Mucosa of rectum (tissue), 2 donors: ENCODE results near the gene RINL.
"Not testable (repeated sequence)": the region's sequence is repeated elsewhere in the genome, so short reads cannot be mapped to it uniquely, and the experiment has no call there.

Experiments
- H3K27ac ChIP-seq, 2 donors: one replicate each; pipeline ENCODE4 v1.7.0; 2013; ENCODE audit warnings: inconsistent platforms in 2 of 2, low read depth in 2 of 2, low read length in 2 of 2
- H3K27me3 ChIP-seq, 2 donors: one replicate each; pipeline ENCODE4 v1.7.0; 2013; ENCODE audit warnings: low read length in 2 of 2; ENCODE audit not compliant: control insufficient read depth in 2 of 2, insufficient read depth in 2 of 2
- H3K36me3 ChIP-seq, 2 donors: one replicate each; pipeline ENCODE4 v1.7.0; 2013; ENCODE audit warnings: low read length in 2 of 2; ENCODE audit not compliant: control insufficient read depth in 2 of 2, insufficient read depth in 2 of 2
- H3K4me1 ChIP-seq, 2 donors: one replicate each; pipeline ENCODE4 v1.7.0; 2013; ENCODE audit warnings: low read length in 2 of 2, mild to moderate bottlenecking in 1 of 2; ENCODE audit not compliant: control insufficient read depth in 2 of 2, insufficient read depth in 2 of 2
- H3K4me3 ChIP-seq, 2 donors: one replicate each; pipeline ENCODE4 v1.7.0; 2013; ENCODE audit warnings: low read length in 2 of 2
- H3K9ac ChIP-seq, 2 donors: one replicate each; pipeline ENCODE4 v1.7.0; 2013; ENCODE audit warnings: low read length in 2 of 2, low read depth in 1 of 2, mild to moderate bottlenecking in 1 of 2
- H3K9me3 ChIP-seq, 2 donors: one replicate each; pipeline ENCODE4 v1.7.0; 2013; ENCODE audit warnings: low read length in 2 of 2; ENCODE audit not compliant: control insufficient read depth in 2 of 2
- donor health status: healthy.
- donor health status: Normal muscosa, but diverticular disease.

The RINL gene

DNA sequence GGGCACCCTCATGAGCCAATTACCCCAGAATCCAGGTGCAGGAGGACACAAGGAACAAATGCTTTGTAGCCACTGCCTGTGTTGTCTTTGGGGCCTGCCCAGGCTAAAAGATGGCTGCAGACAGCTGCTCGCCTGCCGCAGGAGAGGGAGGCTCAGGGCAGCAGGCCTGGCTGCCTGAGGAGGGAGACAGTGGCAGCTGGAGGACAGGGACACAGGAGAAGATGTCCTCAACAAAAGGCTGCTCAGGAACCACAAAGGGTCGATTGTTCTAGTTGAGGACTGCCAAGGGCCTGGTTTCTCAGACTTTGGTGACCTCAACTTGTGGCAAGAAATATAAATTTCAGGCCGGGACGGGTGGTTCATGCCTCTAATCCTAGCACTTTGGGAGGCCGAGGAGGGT lies 13.7 kb upstream of the RINL start:
- Histone ChIP-seq H3K27ac (no peak overlapping the region), H3K36me3 (peaks cover 15 to 26% of the 10 kb centered on the region in 2 donors), H3K27me3 (no peaks in the 10 kb centered on the region), H3K4me3 (no peak overlapping the region), H3K9me3 (no peaks in the 10 kb centered on the region), H3K4me1 (no peaks in the 10 kb centered on the region), H3K9ac (no peak overlapping the region)

DNA sequence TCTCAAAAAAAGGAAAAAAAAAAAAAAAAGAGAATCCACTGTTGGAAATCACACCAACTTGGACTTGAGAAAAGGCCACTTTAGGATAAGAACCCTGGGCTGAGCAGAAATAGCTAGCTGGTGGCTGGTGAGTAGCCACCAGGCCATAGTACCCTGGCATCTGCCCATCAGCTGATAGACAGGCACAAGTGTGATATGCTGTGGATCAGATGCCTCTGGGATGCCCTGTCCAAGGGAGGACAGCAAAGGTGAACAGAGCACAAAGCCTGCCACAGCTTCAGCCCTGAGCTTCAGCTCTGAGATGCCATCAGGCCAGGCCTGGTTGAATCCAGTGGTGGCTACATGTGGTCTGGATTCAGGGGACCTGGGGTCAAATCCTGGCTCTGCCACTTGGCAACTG lies 12.6 kb upstream of the RINL start:
- no peak overlapping the region for H3K27ac ChIP-seq
- peaks cover 15 to 29% of the 10 kb centered on the region in 2 donors for H3K36me3 ChIP-seq
- H3K9ac ChIP-seq, result no peak overlapping the region
- no peaks in the 10 kb centered on the region for H3K9me3 ChIP-seq
- no peak overlapping the region for H3K4me3 ChIP-seq
- H3K27me3 ChIP-seq, result no peaks in the 10 kb centered on the region
- no peaks in the 10 kb centered on the region for H3K4me1 ChIP-seq

DNA sequence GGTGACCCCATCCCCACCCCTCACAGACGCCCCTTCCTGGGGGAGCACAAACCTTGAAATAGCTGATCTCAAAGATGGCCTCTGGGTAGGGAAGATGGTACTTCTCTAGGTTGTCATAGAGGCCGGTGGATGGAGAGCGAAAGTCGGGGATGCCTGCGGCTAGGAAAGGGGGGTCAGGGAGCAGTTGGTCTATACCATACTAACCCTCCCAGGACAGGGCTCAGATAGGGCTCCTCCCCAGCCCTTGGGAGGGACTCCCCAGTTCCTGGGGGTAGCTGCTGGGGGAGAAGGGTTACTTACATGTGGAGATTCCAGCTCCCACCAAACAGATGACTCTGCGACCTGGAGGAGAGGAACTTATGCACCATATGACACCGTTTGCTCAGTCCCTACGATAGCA lies 11.7 kb upstream of the RINL start:
- Histone ChIP-seq H3K9ac (no peak overlapping the region), H3K4me3 (no peak overlapping the region), H3K4me1 (no peaks in the 10 kb centered on the region), H3K9me3 (no peaks in the 10 kb centered on the region), H3K27me3 (no peaks in the 10 kb centered on the region), H3K36me3 (peaks cover 15 to 31% of the 10 kb centered on the region in 2 donors), H3K27ac (no peak overlapping the region)

DNA sequence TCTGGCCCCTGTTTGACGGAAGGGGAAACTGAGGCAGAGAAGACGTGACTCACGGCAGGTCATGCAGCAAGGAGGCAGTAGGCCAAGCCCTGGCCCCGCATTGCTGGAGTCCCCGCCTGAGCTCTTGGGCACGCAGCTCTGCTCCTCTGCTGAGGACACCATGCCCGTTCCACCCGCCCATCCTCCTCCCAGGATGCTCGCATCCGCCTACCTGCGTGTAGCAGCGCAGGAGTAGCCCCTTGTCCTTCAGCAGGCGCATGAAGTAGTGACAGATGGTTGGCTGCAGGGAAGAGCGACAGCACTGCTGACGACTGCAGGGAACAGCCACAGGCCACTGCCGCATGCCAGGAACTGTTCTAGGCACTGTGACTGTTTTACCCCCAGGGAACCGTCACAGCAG lies 10.8 kb upstream of the RINL start:
- no peaks in the 10 kb centered on the region for H3K27me3 ChIP-seq
- H3K9me3 ChIP-seq, result no peaks in the 10 kb centered on the region
- H3K36me3 ChIP-seq, result peaks cover 15 to 31% of the 10 kb centered on the region in 2 donors
- H3K4me1 ChIP-seq, result no peaks in the 10 kb centered on the region
- no peak overlapping the region for H3K27ac ChIP-seq
- no peak overlapping the region for H3K9ac ChIP-seq
- no peak overlapping the region for H3K4me3 ChIP-seq

DNA sequence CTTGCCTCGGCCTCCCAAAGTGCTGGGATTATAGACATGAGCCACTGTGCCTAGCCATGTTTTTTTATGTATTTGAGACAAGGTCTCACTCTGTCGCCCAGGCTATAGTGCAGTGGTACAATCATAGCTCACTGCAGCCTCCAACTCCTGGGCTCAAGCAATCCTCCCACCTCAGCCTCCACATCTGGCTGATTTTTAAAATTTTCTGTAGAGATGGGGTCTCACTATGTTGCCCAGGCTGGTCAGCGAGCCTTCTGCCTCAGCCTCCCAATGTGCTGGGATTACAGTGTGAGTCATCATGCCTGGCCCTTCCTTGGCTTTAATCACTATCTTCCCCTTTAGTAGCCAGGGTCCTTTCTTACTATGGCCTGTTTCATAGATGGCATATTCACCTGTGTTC lies 6.6 kb upstream of the RINL start:
- not testable (repeated sequence) for H3K4me1 ChIP-seq, H3K27me3 ChIP-seq, H3K9me3 ChIP-seq, H3K4me3 ChIP-seq, H3K27ac ChIP-seq, H3K9ac ChIP-seq
- peaks cover 11 to 21% of the 10 kb centered on the region in 2 donors for H3K36me3 ChIP-seq

DNA sequence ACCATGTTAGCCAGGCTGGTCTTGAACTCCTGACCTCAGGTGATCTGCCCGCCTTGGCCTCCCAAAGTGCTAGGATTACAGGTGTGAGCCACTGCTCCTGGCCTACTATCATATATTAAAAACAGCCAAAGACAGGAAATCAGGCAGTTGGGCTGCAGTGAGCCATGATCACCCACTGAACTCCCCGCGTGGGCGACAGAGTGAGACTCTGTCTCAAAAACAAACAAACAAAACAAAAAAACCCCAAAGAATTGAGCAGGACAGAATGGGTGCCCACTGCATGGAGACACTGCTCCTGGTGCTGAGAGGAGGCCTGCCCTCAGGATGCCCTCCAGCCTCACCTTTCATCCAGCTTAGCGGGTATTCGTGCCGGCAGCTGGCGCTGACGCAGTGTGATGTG lies 5.2 kb upstream of the RINL start:
- H3K27ac ChIP-seq, result no peak overlapping the region
- H3K36me3 ChIP-seq, result peaks cover 1 to 9% of the 10 kb centered on the region in 2 donors
- H3K4me3 ChIP-seq, result no peak overlapping the region
- no peak overlapping the region for H3K9ac ChIP-seq
- H3K4me1 ChIP-seq, result peaks cover 5 to 13% of the 10 kb centered on the region in 2 donors
- H3K27me3 ChIP-seq, result no peaks in the 10 kb centered on the region
- H3K9me3 ChIP-seq, result no peaks in the 10 kb centered on the region

DNA sequence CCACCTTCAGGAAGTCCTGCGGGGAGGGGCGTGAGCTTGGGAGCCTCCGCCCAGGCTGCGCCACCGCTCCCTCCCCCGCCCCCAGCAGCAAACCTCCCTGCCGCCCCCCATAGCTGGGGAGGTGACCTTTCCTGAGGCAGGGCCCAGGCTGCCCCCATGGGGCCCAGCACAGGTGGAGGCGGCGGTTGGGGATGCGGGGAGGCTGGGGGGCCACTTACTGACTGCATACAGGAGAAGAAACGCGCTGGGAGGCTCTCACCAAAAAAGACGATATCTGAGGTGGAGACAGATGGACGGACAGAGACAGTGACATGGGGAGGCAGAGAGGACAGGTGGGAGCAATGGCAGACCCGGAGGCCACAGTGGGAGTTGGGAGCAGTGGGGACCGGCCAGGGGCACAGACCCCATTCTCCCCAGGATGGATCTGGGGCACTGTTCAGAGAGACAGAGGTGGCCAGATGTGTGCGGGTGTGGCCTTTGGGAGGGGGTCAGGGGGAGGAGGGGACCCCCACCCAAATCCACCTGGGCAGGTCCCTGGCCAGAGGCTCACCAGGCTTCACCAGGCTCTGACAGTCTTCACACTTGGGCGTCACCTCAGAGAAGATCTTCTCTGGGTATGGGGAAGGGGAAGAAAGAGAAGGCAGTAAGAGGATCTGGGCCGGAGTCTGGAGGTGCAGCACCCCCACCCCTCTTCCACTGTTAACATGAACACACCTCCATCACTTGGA lies 3.0 kb upstream of the RINL start:
- no peak overlapping the region for H3K27ac ChIP-seq

DNA sequence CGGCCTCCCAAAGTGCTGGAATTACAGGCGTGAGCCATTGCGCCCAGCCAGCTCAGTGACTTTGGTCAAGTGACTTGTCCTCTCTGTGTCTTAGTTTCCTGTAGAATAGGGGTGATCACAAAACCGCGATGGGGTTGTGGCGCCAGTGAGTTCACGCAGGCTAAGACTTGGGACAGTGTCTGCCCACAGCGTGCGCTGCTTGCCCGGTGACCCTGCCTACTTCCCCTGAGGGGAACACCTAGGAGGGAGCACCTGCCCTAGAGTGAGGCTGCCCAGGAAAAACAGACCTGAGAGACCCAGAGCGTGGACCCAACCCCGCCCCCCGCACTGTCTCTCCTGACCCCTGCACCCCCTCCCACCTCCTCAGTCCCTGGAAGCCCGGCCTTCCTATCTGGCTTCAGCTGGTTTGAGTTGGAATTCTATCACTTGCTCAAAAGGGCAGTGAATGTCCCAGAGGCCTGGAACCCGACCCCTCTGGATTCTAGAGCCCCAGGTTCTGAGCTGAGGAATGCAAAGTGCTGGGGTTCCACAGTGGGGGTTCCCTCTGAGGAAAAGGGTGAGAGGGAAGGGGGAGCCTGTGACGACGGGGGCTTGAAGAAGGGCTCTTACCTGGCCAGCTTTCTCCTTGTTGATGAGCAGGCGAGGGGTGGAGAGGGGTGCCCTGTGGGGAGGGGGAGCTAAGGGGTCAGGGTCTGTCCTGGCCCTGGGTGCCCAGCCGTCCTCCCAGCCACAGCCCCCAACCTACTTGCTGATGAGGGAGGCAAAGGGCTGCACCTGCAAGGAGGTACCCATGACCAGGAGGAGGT lies 2.2 kb upstream of the RINL start:
- no peak overlapping the region for H3K9ac ChIP-seq
- H3K4me1 ChIP-seq, result peaks cover 14 to 18% of the 10 kb centered on the region in 2 donors
- H3K4me3 ChIP-seq, result no peak overlapping the region
- H3K9me3 ChIP-seq, result no peaks in the 10 kb centered on the region
- H3K27ac ChIP-seq, result no peak overlapping the region
- peaks cover 0 to 6% of the 10 kb centered on the region in 2 donors for H3K36me3 ChIP-seq
- no peaks in the 10 kb centered on the region for H3K27me3 ChIP-seq

More for the DNA sequence above, 3.0 kb upstream of the RINL start:
- no peaks in the 10 kb centered on the region for H3K9me3 ChIP-seq
- H3K36me3 ChIP-seq, result peaks cover 0 to 9% of the 10 kb centered on the region in 2 donors
- no peak overlapping the region for H3K4me3 ChIP-seq
- H3K4me1 ChIP-seq, result peaks cover 14 to 18% of the 10 kb centered on the region in 2 donors
- no peak overlapping the region for H3K9ac ChIP-seq
- H3K27me3 ChIP-seq, result no peaks in the 10 kb centered on the region

DNA sequence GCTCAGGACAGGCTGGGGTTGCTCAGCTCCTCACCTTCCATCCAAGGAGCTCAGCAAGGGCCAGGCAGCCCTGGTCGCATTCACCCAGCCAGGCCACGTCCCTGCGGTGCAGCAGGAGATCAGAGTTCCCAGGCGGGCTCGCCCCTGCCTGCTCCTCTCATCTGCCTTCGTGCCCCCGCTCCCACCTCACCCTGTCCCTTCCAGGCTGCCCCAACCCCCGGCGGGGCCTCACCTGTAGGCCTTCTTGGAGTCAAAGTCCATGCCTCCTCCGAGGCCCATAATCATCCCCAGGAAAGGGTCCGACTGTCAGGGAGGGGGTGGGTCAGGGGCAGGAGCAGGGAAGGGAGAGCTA lies 1.3 kb upstream of the RINL start:
- Histone ChIP-seq H3K9ac (no peak overlapping the region), H3K27ac (peak overlapping the region in 1 of 2 donors; percentile 83), H3K4me1 (peaks cover 14 to 18% of the 10 kb centered on the region in 2 donors), H3K9me3 (no peaks in the 10 kb centered on the region), H3K27me3 (no peaks in the 10 kb centered on the region), H3K4me3 (no peak overlapping the region), H3K36me3 (peaks cover 0 to 5% of the 10 kb centered on the region in 2 donors)

DNA sequence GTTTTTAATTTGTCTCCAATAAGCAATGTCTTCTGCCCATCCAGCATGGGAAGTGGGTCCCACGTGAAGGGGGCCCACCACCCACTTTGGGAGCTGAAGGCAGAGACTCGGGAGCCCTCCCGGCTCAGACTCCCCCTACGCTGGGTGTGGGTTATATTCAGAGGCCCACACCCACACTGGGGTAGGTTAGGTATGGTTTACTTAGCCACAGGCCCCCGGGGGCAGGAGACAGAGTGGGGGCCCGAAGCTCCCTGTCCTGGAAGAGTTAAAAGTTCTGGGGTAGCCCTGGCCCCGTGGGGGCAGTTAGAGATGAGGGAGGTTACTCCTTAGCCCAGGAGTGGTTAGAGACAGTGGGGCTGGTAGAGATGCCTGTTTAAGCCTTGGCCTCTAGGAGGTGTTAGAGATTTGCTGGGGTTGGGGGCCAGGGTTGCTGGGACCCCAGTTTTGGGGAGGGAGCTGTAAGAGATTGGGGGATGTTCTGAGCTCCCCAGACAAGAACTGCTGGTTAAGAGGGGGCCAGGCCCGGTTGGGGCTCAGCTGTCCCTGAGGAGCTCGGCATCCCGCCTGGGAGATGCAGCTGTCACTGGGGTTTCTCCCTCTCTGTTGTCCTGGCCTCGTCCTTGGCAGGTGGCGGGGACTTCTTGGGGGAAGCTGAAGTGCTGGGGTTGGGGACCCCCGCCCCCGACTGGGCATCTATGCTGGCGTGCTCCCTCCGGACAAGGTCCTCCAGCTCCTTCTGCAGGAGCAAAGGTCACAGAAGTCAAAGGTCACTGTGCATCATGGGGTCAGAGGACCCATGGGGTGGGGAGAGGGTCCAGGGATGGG lies 712 bp upstream of the RINL start:
- Histone ChIP-seq H3K27ac (peak overlapping the region; percentile 74 to 83), H3K27me3 (no peaks in the 10 kb centered on the region), H3K9ac (peak overlapping the region; percentile 63 to 64), H3K36me3 (peaks cover 0 to 5% of the 10 kb centered on the region in 2 donors), H3K4me3 (peak overlapping the region in 1 of 2 donors; percentile 57), H3K9me3 (no peaks in the 10 kb centered on the region), H3K4me1 (peaks cover 14 to 18% of the 10 kb centered on the region in 2 donors)
